Measurements from ENCODE around the gene CDH18. TPM values are rescaled to one million over a fixed set of nuclear protein-coding genes. Genes with fewer than 3 reads are reported as not detected.

The CDH18 gene
- total and polyA plus RNA-seq, 2 donors (not counting 3 experiments of a cell fraction or from before 2014, with no cell fraction given): 0.06 TPM; not detected in 1

DNA sequence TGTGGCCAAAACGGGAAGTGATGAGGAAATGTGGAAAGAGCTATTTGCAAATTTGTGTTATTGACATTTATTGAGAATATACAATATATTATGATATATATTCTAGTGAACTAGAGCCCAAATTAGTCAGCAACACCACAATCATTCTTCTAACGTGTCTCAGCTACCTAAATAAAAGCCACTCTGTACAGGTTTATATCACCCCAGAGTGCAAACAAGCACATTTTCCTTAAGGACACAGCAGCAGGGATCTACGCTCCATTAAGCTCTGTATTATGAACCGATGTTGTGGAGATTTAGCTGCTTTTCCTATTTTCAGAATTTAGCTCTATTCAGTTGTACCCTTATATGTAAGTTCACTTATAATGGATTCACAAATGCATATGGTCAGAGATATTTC lies 77.9 kb downstream of the CDH18 start:
- ChIA-PET POLR2A (no interaction called here), CTCF (no interaction called here)
- H4K20me1 ChIP-seq (replicated peaks; ENCODE audit: control insufficient read depth, extremely low read depth, insufficient read depth, low read length): no peaks in the 10 kb centered on the region
- no peak overlapping the region for H2AFZ ChIP-seq (ENCODE audit: low read depth, low read length)
- no peaks in the 10 kb centered on the region for H3K9me3 ChIP-seq (replicated peaks; ENCODE audit: control insufficient read depth, insufficient read depth, low read length)
- DNase-seq (ENCODE audit: low read depth, low spot score): no peak
- intact Hi-C loops (cut with micrococcal nuclease) (no loop called here), dilution Hi-C loops (cut with MboI; ENCODE audit: extremely low pct_ligation_motif_present, low sequenced_read_pairs) (no loop called here)
- TF ChIP-seq JUN (IDR thresholded peaks at IDR 0.05; ENCODE audit: borderline replicate concordance, insufficient read depth, insufficient read length, low read depth): no peak
- TF ChIP-seq POLR2A (IDR thresholded peaks at IDR 0.05; ENCODE audit: low read depth, low read length): no peak
- TF ChIP-seq, protein P1, sequence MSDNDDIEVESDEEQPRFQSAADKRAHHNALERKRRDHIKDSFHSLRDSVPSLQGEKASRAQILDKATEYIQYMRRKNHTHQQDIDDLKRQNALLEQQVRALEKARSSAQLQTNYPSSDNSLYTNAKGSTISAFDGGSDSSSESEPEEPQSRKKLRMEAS (IDR thresholded peaks at IDR 0.05; ENCODE audit: insufficient read depth, insufficient read length): no peak
- no peak for TF ChIP-seq MYC (IDR thresholded peaks at IDR 0.05; ENCODE audit: low read depth, low read length)
- TF ChIP-seq POLR2AphosphoS5 (IDR thresholded peaks at IDR 0.05; ENCODE audit: insufficient read depth, low read depth, low read length): no peak
- no peak for TF ChIP-seq FOS (IDR thresholded peaks at IDR 0.05; ENCODE audit: borderline replicate concordance, insufficient read depth, low read length)
- no peaks in the 10 kb centered on the region for H3K36me3 ChIP-seq (ENCODE audit: control insufficient read depth in 2 of 2, extremely low read depth in 1 of 2, insufficient read depth in 2 of 2, low read length in 2 of 2)
- no peak overlapping the region for H3K27ac ChIP-seq (ENCODE audit: insufficient read depth, low read depth, low read length)
- no peak overlapping the region for H3K4me3 ChIP-seq (replicated peaks in 1 of 3; ENCODE audit: insufficient read depth in 1 of 3, low read depth in 1 of 3, low read length in 3 of 3)
- H3K79me2 ChIP-seq (ENCODE audit: control insufficient read depth, insufficient read depth, low read length): no peaks in the 10 kb centered on the region
- no TSS peak for BruUV-seq (replicated peaks)
- no peak overlapping the region for H3K4me2 ChIP-seq (ENCODE audit: insufficient read depth, low read length)
- H3K27me3 ChIP-seq (ENCODE audit: control insufficient read depth in 2 of 2, insufficient read depth in 2 of 2, low read length in 2 of 2): no peaks in the 10 kb centered on the region
- H3K9ac ChIP-seq (replicated peaks; ENCODE audit: extremely low read depth, insufficient read depth, low read length): no peak overlapping the region
- peaks cover 8% of the 10 kb centered on the region for H3K4me1 ChIP-seq (ENCODE audit: control insufficient read depth, extremely low read depth, insufficient read depth, low read length)
- FAIRE-seq: no peak
- no peaks in the 10 kb centered on the region for H3K9me1 ChIP-seq (replicated peaks; ENCODE audit: control insufficient read depth, extremely low read depth, insufficient read depth, low read length)

DNA sequence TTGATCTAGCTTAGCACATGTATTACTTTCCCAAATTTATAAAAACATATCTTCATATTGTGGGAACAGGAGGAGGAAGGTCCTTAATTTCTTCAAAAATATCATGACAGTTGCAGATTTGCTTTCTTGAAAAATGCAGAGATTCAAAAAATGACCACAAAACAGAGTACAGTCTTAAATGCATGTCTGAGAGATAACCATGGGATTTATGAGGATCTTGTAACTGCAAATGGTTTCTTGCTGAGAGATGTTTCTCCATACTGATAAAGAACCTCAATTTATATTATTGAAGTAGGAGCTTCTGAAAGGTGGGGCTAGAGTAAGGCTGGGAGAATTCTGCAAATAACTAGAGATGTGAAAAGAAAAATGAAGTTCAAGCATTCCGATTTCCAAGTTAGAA lies 83.2 kb downstream of the CDH18 start:
- intact Hi-C loops (cut with micrococcal nuclease): no loop called here
- TF ChIP-seq FOS (IDR thresholded peaks at IDR 0.05; ENCODE audit: borderline replicate concordance, insufficient read depth, low read length) (no peak), GATA2 (IDR thresholded peaks at IDR 0.05; ENCODE audit: insufficient read depth, insufficient read length, low read depth, low read length) (no peak)
- TF ChIP-seq, protein P2, sequence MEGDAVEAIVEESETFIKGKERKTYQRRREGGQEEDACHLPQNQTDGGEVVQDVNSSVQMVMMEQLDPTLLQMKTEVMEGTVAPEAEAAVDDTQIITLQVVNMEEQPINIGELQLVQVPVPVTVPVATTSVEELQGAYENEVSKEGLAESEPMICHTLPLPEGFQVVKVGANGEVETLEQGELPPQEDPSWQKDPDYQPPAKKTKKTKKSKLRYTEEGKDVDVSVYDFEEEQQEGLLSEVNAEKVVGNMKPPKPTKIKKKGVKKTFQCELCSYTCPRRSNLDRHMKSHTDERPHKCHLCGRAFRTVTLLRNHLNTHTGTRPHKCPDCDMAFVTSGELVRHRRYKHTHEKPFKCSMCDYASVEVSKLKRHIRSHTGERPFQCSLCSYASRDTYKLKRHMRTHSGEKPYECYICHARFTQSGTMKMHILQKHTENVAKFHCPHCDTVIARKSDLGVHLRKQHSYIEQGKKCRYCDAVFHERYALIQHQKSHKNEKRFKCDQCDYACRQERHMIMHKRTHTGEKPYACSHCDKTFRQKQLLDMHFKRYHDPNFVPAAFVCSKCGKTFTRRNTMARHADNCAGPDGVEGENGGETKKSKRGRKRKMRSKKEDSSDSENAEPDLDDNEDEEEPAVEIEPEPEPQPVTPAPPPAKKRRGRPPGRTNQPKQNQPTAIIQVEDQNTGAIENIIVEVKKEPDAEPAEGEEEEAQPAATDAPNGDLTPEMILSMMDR (IDR thresholded peaks at IDR 0.05; ENCODE audit: extremely low read depth in 1 of 2, insufficient read depth in 1 of 2, low read depth in 1 of 2, low read length in 2 of 2): no peak
- TF ChIP-seq, protein P1 (IDR thresholded peaks at IDR 0.05; ENCODE audit: insufficient read depth, insufficient read length): no peak
- Histone ChIP-seq H3K9ac (replicated peaks; ENCODE audit: extremely low read depth, insufficient read depth, low read length) (no peak overlapping the region), H3K4me3 (replicated peaks in 1 of 3; ENCODE audit: insufficient read depth in 1 of 3, low read depth in 1 of 3, low read length in 3 of 3) (no peak overlapping the region), H4K20me1 (replicated peaks; ENCODE audit: control insufficient read depth, extremely low read depth, insufficient read depth, low read length) (no peaks in the 10 kb centered on the region), H3K4me2 (ENCODE audit: insufficient read depth, low read length) (no peak overlapping the region), H3K79me2 (ENCODE audit: control insufficient read depth, insufficient read depth, low read length) (no peaks in the 10 kb centered on the region), H3K36me3 (ENCODE audit: control insufficient read depth in 2 of 2, extremely low read depth in 1 of 2, insufficient read depth in 2 of 2, low read length in 2 of 2) (no peaks in the 10 kb centered on the region), H2AFZ (ENCODE audit: low read depth, low read length) (no peak overlapping the region), H3K27me3 (ENCODE audit: control insufficient read depth in 2 of 2, insufficient read depth in 2 of 2, low read length in 2 of 2) (no peaks in the 10 kb centered on the region), H3K4me1 (ENCODE audit: control insufficient read depth, extremely low read depth, insufficient read depth, low read length) (peaks cover 8% of the 10 kb centered on the region), H3K9me3 (replicated peaks; ENCODE audit: control insufficient read depth, insufficient read depth, low read length) (no peaks in the 10 kb centered on the region), H3K27ac (ENCODE audit: insufficient read depth, low read depth, low read length) (no peak overlapping the region), H3K9me1 (replicated peaks; ENCODE audit: control insufficient read depth, extremely low read depth, insufficient read depth, low read length) (no peaks in the 10 kb centered on the region)
- CTCF ChIA-PET: no interaction called here
- dilution Hi-C loops (cut with MboI; ENCODE audit: extremely low pct_ligation_motif_present, low sequenced_read_pairs): no loop called here
- POLR2A ChIA-PET: no interaction called here
- FAIRE-seq (no peak), DNase-seq (ENCODE audit: low read depth, low spot score) (no peak)
- BruUV-seq (replicated peaks): no TSS peak

Measured in endothelial cell of umbilical vein (primary cell).